K562 (cell line): ENCODE results near the gene SFXN2. TPM values are rescaled to one million over a fixed set of nuclear protein-coding genes. Genes with fewer than 3 reads are reported as not detected.

Source experiments
- ATAC-seq: fragments of 200-7000 bp; cut with Tn5 transposase; 3 replicates; pipeline ENCODE4 v1.9.1; 2020; ENCODE audit warnings: moderate library complexity
- BruUV-seq: library from RNA; stranded (reverse); fragments of 400-500 nt; replicated peaks from 2 replicates; lab custom pipeline; 2021; lab: Mats Ljungman, UMichigan
- CTCF ChIA-PET: fragments of 300-600 bp; formaldehyde crosslinking; extraction: SDS; loops from one replicate; lab custom pipeline; 2021; ENCODE audit warnings: low intra/inter-chr PET ratio; lab: Yijun Ruan, JAX
- POLR2A ChIA-PET: fragments of 300-600, 350-650 bp; sonication (Branson Sonifier 250); formaldehyde crosslinking; extraction: SDS; loops from one replicate; lab custom pipeline; 2021; ENCODE audit warnings: antibody characterized with exemption, inconsistent platforms; lab: Yijun Ruan, JAX
- DNase-seq, 4 experiments: peaks; one replicate each; pipeline versions ENCODE4 v3.0.0 to v3.0.0-alpha.2; 2011 to 2018; ENCODE audit warnings: low spot score in 3 of 4, mixed read lengths in 3 of 4; ENCODE audit errors: extremely low read depth in 1 of 4
- FAIRE-seq: peaks from 2 replicates; lab custom pipeline; 2011; peaks lifted over from hg19 to GRCh38; lab: Jason Lieb, UNC
- H2AFZ ChIP-seq: 2 replicates; pipeline ENCODE4 v1.6.0; 2011; ENCODE audit warnings: low read depth, low read length, control low read depth, inconsistent platforms
- H3K27ac ChIP-seq: fragments of 200-600 bp; 3 replicates; pipeline ENCODE4 v1.8.0; 2011; ENCODE audit warnings: low read depth, mild to moderate bottlenecking, control low read depth, inconsistent platforms, low read length, moderate library complexity, mixed read lengths; ENCODE audit errors: extremely low read depth
- H3K27me3 ChIP-seq, 2 experiments: fragments of 300-600 bp in 1 of 2; 2 replicates in 1 of 2; 3 replicates in 1 of 2; pipeline versions ENCODE4 v1.6.0 to v1.8.0; 2011; ENCODE audit warnings: inconsistent platforms in 2 of 2, low read length in 2 of 2, mild to moderate bottlenecking in 1 of 2, mixed read lengths in 1 of 2, moderate library complexity in 1 of 2; ENCODE audit not compliant: control insufficient read depth in 2 of 2, insufficient read depth in 2 of 2
- H3K36me3 ChIP-seq: fragments of 300-600 bp; 3 replicates; pipeline ENCODE4 v1.8.0; 2011; ENCODE audit warnings: mild to moderate bottlenecking, low read length, inconsistent platforms; ENCODE audit not compliant: control insufficient read depth, insufficient read depth
- H3K4me1 ChIP-seq, 2 experiments: fragments of 200-600 bp in 1 of 2; replicated peaks in 1 of 2; 2 replicates in 1 of 2; 3 replicates in 1 of 2; pipeline versions ENCODE4 v1.5.1 to v1.8.0; 2011; ENCODE audit warnings: inconsistent platforms in 2 of 2, low read length in 2 of 2, mild to moderate bottlenecking in 1 of 2, mixed read lengths in 1 of 2, moderate library complexity in 1 of 2; ENCODE audit not compliant: control insufficient read depth in 2 of 2, insufficient read depth in 2 of 2
- H3K4me2 ChIP-seq: 2 replicates; pipeline ENCODE4 v1.6.1; 2011; ENCODE audit warnings: low read length, control low read depth, inconsistent platforms, mixed read lengths; ENCODE audit not compliant: insufficient read depth
- H3K4me3 ChIP-seq: fragments of 200-600 bp; sonication (generic), shearing (Covaris generic); 2 replicates; pipeline ENCODE4 v1.5.1; 2016; ENCODE audit warnings: control low read depth, inconsistent platforms
- H3K79me2 ChIP-seq: fragments of 200-600 bp; 3 replicates; pipeline ENCODE4 v1.8.0; 2011; ENCODE audit warnings: low read length, inconsistent platforms; ENCODE audit not compliant: control insufficient read depth, insufficient read depth
- H3K9ac ChIP-seq, 2 experiments: 2 replicates each; pipeline versions ENCODE4 v1.6.0 to v1.6.1; 2011; ENCODE audit warnings: low read depth in 2 of 2, low read length in 2 of 2, control low read depth in 1 of 2, inconsistent platforms in 1 of 2, mild to moderate bottlenecking in 1 of 2, mixed read lengths in 1 of 2; ENCODE audit not compliant: insufficient read depth in 1 of 2
- H3K9me1 ChIP-seq: one replicate; pipeline ENCODE4 v1.6.0; 2011; ENCODE audit warnings: inconsistent platforms, mild to moderate bottlenecking, low read length, moderate library complexity; ENCODE audit not compliant: control insufficient read depth, insufficient read depth
- H3K9me3 ChIP-seq: replicated peaks from 2 replicates; pipeline ENCODE4 v1.5.1; 2011; ENCODE audit warnings: low read depth, low read length, inconsistent platforms; ENCODE audit not compliant: control insufficient read depth, insufficient read depth
- H4K20me1 ChIP-seq: replicated peaks from 2 replicates; pipeline ENCODE4 v1.6.1; 2011; ENCODE audit warnings: low read length, inconsistent platforms, mixed read lengths; ENCODE audit not compliant: control insufficient read depth, insufficient read depth
- ATF4 ChIP-seq: fragments of 450-650 bp; formaldehyde crosslinking; IDR thresholded peaks from 2 replicates; pipeline ENCODE4 v1.4.0; 2022; ENCODE audit warnings: mild to moderate bottlenecking, moderate library complexity
- KDM5B ChIP-seq: fragments of 200-600 bp; sonication (generic); IDR thresholded peaks from 2 replicates; pipeline ENCODE4 v1.6.1; 2012; ENCODE audit warnings: low read depth, mild to moderate bottlenecking, moderate library complexity, low read length, control low read depth, inconsistent platforms; ENCODE audit not compliant: insufficient replicate concordance
- NFE2 ChIP-seq: IDR thresholded peaks from 2 replicates; pipeline ENCODE4 v1.6.1; 2014; ENCODE audit warnings: antibody characterized with exemption, low read depth
- SIX5 ChIP-seq, 2 experiments: IDR thresholded peaks; 2 replicates each; pipeline ENCODE4 v1.6.1; 2011; ENCODE audit warnings: low read length in 2 of 2, borderline replicate concordance in 1 of 2, low read depth in 1 of 2, mild to moderate bottlenecking in 1 of 2, moderate library complexity in 1 of 2; ENCODE audit not compliant: insufficient read depth in 1 of 2
- SRSF7 ChIP-seq: fragments of 200-400 bp; formaldehyde crosslinking; optimal IDR thresholded peaks from 2 replicates; pipeline ENCODE3; 2017; ENCODE audit warnings: mild to moderate bottlenecking, low read depth, low read length
- WHSC1 ChIP-seq: IDR thresholded peaks from one replicate; pipeline ENCODE4 v1.6.1; 2012; ENCODE audit warnings: low read length, control low read depth, inconsistent platforms
- ZNF143 ChIP-seq: sonication (generic); formaldehyde crosslinking; IDR thresholded peaks from 2 replicates; pipeline ENCODE4 v1.9.0; 2022; ENCODE audit warnings: mild to moderate bottlenecking, missing genetic modification reagents
- WGBS: fragments of 100-300 bp; shearing (Covaris generic); methylation state at CpG from one replicate; pipeline ENCODE4 v1.1.6; 2016; ENCODE audit warnings: low coverage, mixed read lengths; ENCODE audit not compliant: insufficient coverage; ENCODE audit errors: missing lambda C conversion rate; 5-methylcytosine and 5-hydroxymethylcytosine counted together
- in situ Hi-C: fragments of 300-500 bp; cut with MboI; formaldehyde crosslinking; loops from 4 replicates; pipeline ENCODE4 v1.15.0; 2018; ENCODE audit warnings: inconsistent platforms, mixed read lengths
- intact Hi-C: fragments of 100-400 bp; cut with micrococcal nuclease; formaldehyde crosslinking; loops from 2 replicates; pipeline ENCODE4 v1.14.2; 2022
- polyA plus RNA-seq, 8 experiments: library from polyadenylated mRNA; depleted of rRNA in 4 of 8; stranded (reverse) in 5 of 8; unstranded in 3 of 8; fragments of >200 nt; fragmentation: Nextera tagmentation in 2 of 8; fragmentation: Illumina TruSeq in 1 of 8; extraction: Ambion mirVana in 2 of 8; extraction: Trizol in 1 of 8; gene quantifications; 2 replicates each; pipeline versions ENCODE4 v1.2.1 to v1.2.3, GENCODE V29; 2011 to 2014; ENCODE audit warnings: inconsistent platforms in 1 of 8, missing spikeins in 1 of 8
- total RNA-seq, 7 experiments: library from RNA; depleted of rRNA in 6 of 7; stranded (reverse); fragments of >200 nt in 6 of 7; fragmentation: Illumina TruSeq in 2 of 7; extraction: Trizol in 2 of 7; gene quantifications; 2 replicates each; pipeline versions ENCODE4 v1.2.1 to v1.2.3, GENCODE V29; 2011 to 2021; ENCODE audit warnings: low replicate concordance in 1 of 7

The SFXN2 gene
- total and polyA plus RNA-seq, 9 of the 15 experiments (the other 6 are each of a cell fraction or from before 2014, with no cell fraction given): 7.3 to 23.8 (median 15.7) TPM

GRCh38 chr10:102770792-102771191 is 56.4 kb downstream of the SFXN2 start:
- Histone ChIP-seq H2AFZ (no peak overlapping the region), H3K4me1 (peaks cover 14 to 35% of the 10 kb centered on the region in 2 experiments; a peak in 4 of 5 replicates), H3K9me1 (no peaks in the 10 kb centered on the region), H3K9ac (peak overlapping the region in 1 of 2 experiments; percentile 73; a peak in 1 of 4 replicates), H3K36me3 (peaks cover under 1% of the 10 kb centered on the region; the same call in 1 of the 3 replicates), H3K27ac (peak overlapping the region; percentile 58; the same call in 2 of the 3 replicates)
- CTCF ChIA-PET: no interaction called here
- no peak for FAIRE-seq
- POLR2A ChIA-PET: interaction anchor here (0.7 to 1.4 kb wide), 3 partner anchors 9 to 24 kb away, joined by 3 to 4 read pairs (median 4); no protein-coding TSS in a partner anchor
- ATAC-seq: no peak
- WGBS: 56% methylated on average over 1 of the region's 1 CpG
- DNase-seq: no peak
- TF ChIP-seq ATF4 (CRISPR knock-in tag) (no peak), ZNF143 (CRISPR knock-in tag) (no peak), WHSC1 (no peak), KDM5B (no peak), SIX5 (IDR thresholded peaks at IDR 0.05; ENCODE audit: borderline replicate concordance in 1 of 2, insufficient read depth in 1 of 2, low read depth in 1 of 2, low read length in 2 of 2) (no peak), NFE2 (no peak), SRSF7 (no peak)
- TF ChIP-seq, all 486 proteins: peak for 0
- H4K20me1 ChIP-seq: no peaks in the 10 kb centered on the region
- H3K9me3 ChIP-seq: no peaks in the 10 kb centered on the region
- H3K79me2 ChIP-seq: peaks cover 26% of the 10 kb centered on the region; the same call in 2 of the 3 replicates
- intact Hi-C loops: no loop called here
- no peak overlapping the region for H3K4me3 ChIP-seq
- BruUV-seq: no TSS peak
- no peak overlapping the region for H3K4me2 ChIP-seq
- no peaks in the 10 kb centered on the region for H3K27me3 ChIP-seq
- in situ Hi-C loops: no loop called here
